Prostate gland (tissue), 2 donors: ENCODE measurements around the gene CLCNKB.
"Not testable (repeated sequence)": the region's sequence is repeated elsewhere in the genome, so short reads cannot be mapped to it uniquely, and the experiment has no call there.

Experiments
- POLR2A ChIP-seq: fragments of 450-650 bp; IDR thresholded peaks from one replicate; pipeline ENCODE4 v1.6.1; 2016; ENCODE audit warnings: antibody characterized with exemption, mild to moderate bottlenecking
- POLR2AphosphoS5 ChIP-seq: sonication (generic); formaldehyde crosslinking; IDR thresholded peaks from one replicate; pipeline ENCODE4 v1.6.1; 2017; ENCODE audit warnings: antibody characterized with exemption
- TF ChIP-seq, protein P1 (sequence below), 4 experiments: fragments of 200-600 bp in 2 of 4; fragments of 450-650 bp in 2 of 4; sonication (generic) in 2 of 4; IDR thresholded peaks; 1 replicate in 3 of 4; 2 replicates in 1 of 4; pipeline ENCODE4 v1.5.1; 2016 to 2019; ENCODE audit warnings: antibody characterized with exemption in 4 of 4, mild to moderate bottlenecking in 2 of 4, moderate library complexity in 2 of 4

DNA sequence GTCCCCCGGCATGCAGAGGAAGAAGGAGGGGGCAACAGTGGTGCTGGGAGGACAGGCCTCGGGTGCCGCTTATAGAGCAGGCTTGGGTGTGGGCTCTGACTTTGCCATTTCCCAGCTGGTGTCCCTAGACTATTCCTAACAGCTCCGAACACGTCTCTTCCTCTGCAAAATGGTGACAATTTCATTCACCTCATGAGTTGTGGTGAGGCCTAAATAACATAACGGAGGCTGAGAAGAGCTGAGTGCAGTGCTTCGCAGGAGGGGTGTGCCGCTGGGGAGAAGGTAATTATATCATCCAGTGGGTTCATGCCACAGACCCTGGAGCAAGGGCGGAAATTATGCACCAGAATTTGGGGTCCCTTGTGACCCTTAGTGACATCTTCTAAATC lies 19.1 kb downstream of the CLCNKB start:
- TF ChIP-seq, protein P1, sequence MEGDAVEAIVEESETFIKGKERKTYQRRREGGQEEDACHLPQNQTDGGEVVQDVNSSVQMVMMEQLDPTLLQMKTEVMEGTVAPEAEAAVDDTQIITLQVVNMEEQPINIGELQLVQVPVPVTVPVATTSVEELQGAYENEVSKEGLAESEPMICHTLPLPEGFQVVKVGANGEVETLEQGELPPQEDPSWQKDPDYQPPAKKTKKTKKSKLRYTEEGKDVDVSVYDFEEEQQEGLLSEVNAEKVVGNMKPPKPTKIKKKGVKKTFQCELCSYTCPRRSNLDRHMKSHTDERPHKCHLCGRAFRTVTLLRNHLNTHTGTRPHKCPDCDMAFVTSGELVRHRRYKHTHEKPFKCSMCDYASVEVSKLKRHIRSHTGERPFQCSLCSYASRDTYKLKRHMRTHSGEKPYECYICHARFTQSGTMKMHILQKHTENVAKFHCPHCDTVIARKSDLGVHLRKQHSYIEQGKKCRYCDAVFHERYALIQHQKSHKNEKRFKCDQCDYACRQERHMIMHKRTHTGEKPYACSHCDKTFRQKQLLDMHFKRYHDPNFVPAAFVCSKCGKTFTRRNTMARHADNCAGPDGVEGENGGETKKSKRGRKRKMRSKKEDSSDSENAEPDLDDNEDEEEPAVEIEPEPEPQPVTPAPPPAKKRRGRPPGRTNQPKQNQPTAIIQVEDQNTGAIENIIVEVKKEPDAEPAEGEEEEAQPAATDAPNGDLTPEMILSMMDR (IDR thresholded peaks at IDR 0.05), result not testable (repeated sequence)
- TF ChIP-seq POLR2A, POLR2AphosphoS5: not testable (repeated sequence)
